IgD-negative memory B cell (primary cell): ENCODE results near the gene OR10X1. TPM values are rescaled to one million over a fixed set of nuclear protein-coding genes. Genes with fewer than 3 reads are reported as not detected.

Experiments used
- H3K27ac Mint-ChIP-seq, 3 donors: one replicate each; pipeline ENCODE4 v1.8.0; 2020 to 2022; ENCODE audit warnings: mild to moderate bottlenecking in 3 of 3, mixed read lengths in 3 of 3, moderate library complexity in 1 of 3
- H3K27me3 Mint-ChIP-seq: one replicate; pipeline ENCODE4 v1.8.0; 2021; ENCODE audit warnings: mixed read lengths
- H3K36me3 Mint-ChIP-seq: one replicate; pipeline ENCODE4 v1.8.0; 2020; ENCODE audit warnings: mild to moderate bottlenecking, mixed read lengths
- H3K4me1 Mint-ChIP-seq, 3 donors: one replicate each; pipeline ENCODE4 v1.8.0; 2020 to 2022; ENCODE audit warnings: mixed read lengths in 3 of 3, mild to moderate bottlenecking in 1 of 3
- H3K4me3 Mint-ChIP-seq, 4 donors: one replicate each; pipeline ENCODE4 v1.8.0; 2020 to 2022; ENCODE audit warnings: mild to moderate bottlenecking in 4 of 4, mixed read lengths in 4 of 4, moderate library complexity in 3 of 4
- H3K9me3 Mint-ChIP-seq, 3 donors: one replicate each; pipeline ENCODE4 v1.8.0; 2020 to 2021; ENCODE audit warnings: mixed read lengths in 3 of 3, mild to moderate bottlenecking in 1 of 3
- polyA plus RNA-seq: library from polyadenylated mRNA; unstranded; fragments of 300-500 nt; fragmentation: Illumina TruSeq; gene quantifications from one replicate; pipeline ENCODE4 v1.2.3, GENCODE V29; 2021

Gene OR10X1
- polyA plus RNA-seq, 1 donor from 2014 or later: not detected

- Mint-ChIP-seq H3K27ac (no peak overlapping the region), H3K4me3 (no peak overlapping the region), H3K9me3 (peaks cover 0 to 3% (median 0%) of the 10 kb centered on the region in 3 donors), H3K27me3 (peaks cover 15% of the 10 kb centered on the region), H3K4me1 (no peaks in the 10 kb centered on the region), H3K36me3 (peaks cover 2% of the 10 kb centered on the region)
These were observed 27.4 kb downstream of the OR10X1 start for GRCh38 chr1:158552296-158552695.

GRCh38 chr1:158547533-158547932, 32.2 kb downstream of the OR10X1 start:
- Mint-ChIP-seq H3K9me3 (peaks cover 0 to 4% (median 0%) of the 10 kb centered on the region in 3 donors), H3K4me1 (no peaks in the 10 kb centered on the region), H3K36me3 (peaks cover 2% of the 10 kb centered on the region), H3K4me3 (no peak overlapping the region), H3K27me3 (peaks cover 17% of the 10 kb centered on the region), H3K27ac (no peak overlapping the region)

GRCh38 chr1:158537609-158538008, 42.1 kb downstream of the OR10X1 start:
- no peaks in the 10 kb centered on the region for H3K9me3 Mint-ChIP-seq
- H3K27ac Mint-ChIP-seq: peak overlapping the region in 1 of 3 donors; percentile 28
- no peaks in the 10 kb centered on the region for H3K36me3 Mint-ChIP-seq
- no peak overlapping the region for H3K4me3 Mint-ChIP-seq
- peaks cover 0 to 1% (median 1%) of the 10 kb centered on the region in 3 donors for H3K4me1 Mint-ChIP-seq
- no peaks in the 10 kb centered on the region for H3K27me3 Mint-ChIP-seq

GRCh38 chr1:158534496-158534895, 45.2 kb downstream of the OR10X1 start:
- Mint-ChIP-seq H3K36me3 (no peaks in the 10 kb centered on the region), H3K9me3 (no peaks in the 10 kb centered on the region), H3K4me3 (no peak overlapping the region), H3K4me1 (peaks cover 0 to 1% (median 1%) of the 10 kb centered on the region in 3 donors), H3K27ac (no peak overlapping the region), H3K27me3 (no peaks in the 10 kb centered on the region)

Other genes with a start within 250 kb of the OR10X1 start
- gene CD1B, start 248.4 kb downstream of the OR10X1 start, polyA plus RNA-seq: not detected
- gene CD1E, start 226.0 kb downstream of the OR10X1 start, polyA plus RNA-seq: not detected
- gene OR10T2, start 180.4 kb downstream of the OR10X1 start, polyA plus RNA-seq: not detected
- not detected for gene OR10K2, start 153.7 kb downstream of the OR10X1 start, polyA plus RNA-seq
- not detected for gene OR10K1, start 118.1 kb downstream of the OR10X1 start, polyA plus RNA-seq
- gene OR10R2, start 107.7 kb downstream of the OR10X1 start, polyA plus RNA-seq: not detected
- gene OR6Y1, start 25.5 kb downstream of the OR10X1 start, polyA plus RNA-seq: not detected
- not detected for gene OR6P1, start 9.3 kb downstream of the OR10X1 start, polyA plus RNA-seq
- gene OR10Z1, start 25.4 kb upstream of the OR10X1 start, polyA plus RNA-seq: not detected
- gene SPTA1, start 106.8 kb upstream of the OR10X1 start, polyA plus RNA-seq: not detected
- not detected for gene OR6K2, start 120.8 kb upstream of the OR10X1 start, polyA plus RNA-seq
- not detected for gene OR6K3, start 140.8 kb upstream of the OR10X1 start, polyA plus RNA-seq
- not detected for gene OR6K6, start 174.8 kb upstream of the OR10X1 start, polyA plus RNA-seq
- not detected for gene OR6N1, start 192.3 kb upstream of the OR10X1 start, polyA plus RNA-seq
- not detected for gene OR6N2, start 201.3 kb upstream of the OR10X1 start, polyA plus RNA-seq